ENCODE measurements around the gene DHX57. TPM values are rescaled to one million over a fixed set of nuclear protein-coding genes. Genes with fewer than 3 reads are reported as not detected.

Gene DHX57
- total RNA-seq, 6 experiments from 2014 or later, result 16.4 to 24.1 (median 20.4) TPM

GRCh38 chr2:38751596-38752410 lies 123.9 kb downstream of the DHX57 start:
- H3K27me3 Mint-ChIP-seq (ENCODE audit: insufficient read depth), result peaks cover 10% of the 10 kb centered on the region
- H3K27ac Mint-ChIP-seq, result peak overlapping the region; percentile 95
- H3K36me3 Mint-ChIP-seq (ENCODE audit: low read depth), result peaks cover 42% of the 10 kb centered on the region
- peaks cover 5% of the 10 kb centered on the region for H3K9me3 Mint-ChIP-seq
- no peak for DNase-seq
- peak overlapping the region; percentile 93 for H3K4me3 Mint-ChIP-seq
- TF ChIP-seq CTCF (IDR thresholded peaks at IDR 0.05), result no peak
- H3K4me1 Mint-ChIP-seq (ENCODE audit: low read depth), result peaks cover 44% of the 10 kb centered on the region

- Mint-ChIP-seq H3K4me3 (peak within 1 kb of the TSS; percentile 93), H3K4me1 (ENCODE audit: low read depth) (peaks cover 52% of the 10 kb centered on the region), H3K27ac (peak within 1 kb of the TSS; percentile 95), H3K9me3 (peaks cover 5% of the 10 kb centered on the region), H3K27me3 (ENCODE audit: insufficient read depth) (peaks cover 10% of the 10 kb centered on the region), H3K36me3 (ENCODE audit: low read depth) (peaks cover 50% of the 10 kb centered on the region)
- no peak for TF ChIP-seq CTCF (IDR thresholded peaks at IDR 0.05)
- peak; percentile 99 for DNase-seq
Observed at GRCh38 chr2:38750891-38751595, 124.7 kb downstream of the DHX57 start, which contains the start of gene SRSF7. SRSF7 (minus strand) TSS chr2:38751361; CDS start chr2:38751256, 105 bp downstream.

- DNase-seq, result no peak
- H3K27me3 Mint-ChIP-seq (ENCODE audit: insufficient read depth), result peaks cover 10% of the 10 kb centered on the region
- peaks cover 57% of the 10 kb centered on the region for H3K36me3 Mint-ChIP-seq (ENCODE audit: low read depth)
- peaks cover 5% of the 10 kb centered on the region for H3K9me3 Mint-ChIP-seq
- peak overlapping the region; percentile 95 for H3K27ac Mint-ChIP-seq
- peaks cover 60% of the 10 kb centered on the region for H3K4me1 Mint-ChIP-seq (ENCODE audit: low read depth)
- no peak for TF ChIP-seq CTCF (IDR thresholded peaks at IDR 0.05)
- H3K4me3 Mint-ChIP-seq, result peak overlapping the region; percentile 93
Observed at GRCh38 chr2:38750011-38750890, 125.5 kb downstream of the DHX57 start.

GRCh38 chr2:38748943-38749804 lies 126.6 kb downstream of the DHX57 start:
- H3K4me1 Mint-ChIP-seq (ENCODE audit: low read depth), result peaks cover 65% of the 10 kb centered on the region
- H3K9me3 Mint-ChIP-seq, result peaks cover 5% of the 10 kb centered on the region
- H3K4me3 Mint-ChIP-seq, result peak overlapping the region; percentile 93
- H3K27me3 Mint-ChIP-seq (ENCODE audit: insufficient read depth), result peaks cover 10% of the 10 kb centered on the region
- H3K27ac Mint-ChIP-seq, result peak overlapping the region; percentile 95
- DNase-seq, result no peak
- TF ChIP-seq CTCF (IDR thresholded peaks at IDR 0.05), result no peak
- H3K36me3 Mint-ChIP-seq (ENCODE audit: low read depth), result peaks cover 65% of the 10 kb centered on the region

Data from HFFc6 (cell line).